ENCODE data around the gene POU3F3.

DNA sequence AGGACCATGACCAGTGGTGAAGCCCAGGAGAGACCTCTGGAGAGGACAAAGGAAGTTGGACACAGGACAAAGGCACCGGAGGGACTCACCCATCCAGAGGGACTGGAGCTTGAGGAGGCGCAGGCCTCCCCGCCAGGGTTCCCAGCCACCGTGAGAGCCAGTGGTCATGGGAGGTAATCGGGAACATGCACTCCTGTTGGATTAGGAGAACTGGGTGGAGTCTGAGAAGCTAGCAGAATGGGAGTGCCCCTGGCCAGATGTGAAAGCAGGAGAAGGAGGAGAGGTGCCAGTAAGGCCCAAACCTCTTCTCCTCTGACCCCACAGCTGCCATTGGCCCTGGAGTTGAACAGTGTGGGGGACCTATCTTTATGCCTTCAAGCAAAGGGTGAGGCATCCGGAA lies 20.3 kb downstream of the POU3F3 start:
- TF ChIP-seq, protein P1, sequence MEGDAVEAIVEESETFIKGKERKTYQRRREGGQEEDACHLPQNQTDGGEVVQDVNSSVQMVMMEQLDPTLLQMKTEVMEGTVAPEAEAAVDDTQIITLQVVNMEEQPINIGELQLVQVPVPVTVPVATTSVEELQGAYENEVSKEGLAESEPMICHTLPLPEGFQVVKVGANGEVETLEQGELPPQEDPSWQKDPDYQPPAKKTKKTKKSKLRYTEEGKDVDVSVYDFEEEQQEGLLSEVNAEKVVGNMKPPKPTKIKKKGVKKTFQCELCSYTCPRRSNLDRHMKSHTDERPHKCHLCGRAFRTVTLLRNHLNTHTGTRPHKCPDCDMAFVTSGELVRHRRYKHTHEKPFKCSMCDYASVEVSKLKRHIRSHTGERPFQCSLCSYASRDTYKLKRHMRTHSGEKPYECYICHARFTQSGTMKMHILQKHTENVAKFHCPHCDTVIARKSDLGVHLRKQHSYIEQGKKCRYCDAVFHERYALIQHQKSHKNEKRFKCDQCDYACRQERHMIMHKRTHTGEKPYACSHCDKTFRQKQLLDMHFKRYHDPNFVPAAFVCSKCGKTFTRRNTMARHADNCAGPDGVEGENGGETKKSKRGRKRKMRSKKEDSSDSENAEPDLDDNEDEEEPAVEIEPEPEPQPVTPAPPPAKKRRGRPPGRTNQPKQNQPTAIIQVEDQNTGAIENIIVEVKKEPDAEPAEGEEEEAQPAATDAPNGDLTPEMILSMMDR (conservative IDR thresholded peaks at IDR 0.05; ENCODE audit: low read length), result no peak
- TF ChIP-seq EZH2phosphoT487 (IDR thresholded peaks at IDR 0.05; ENCODE audit: borderline replicate concordance), result no peak
